22Rv1 (cell line): ENCODE data around the gene GSG1L2.

Source experiments
- CTCF ChIP-seq: fragments of 450-650 bp; IDR thresholded peaks from 2 replicates; pipeline ENCODE4 v1.5.1; 2017; ENCODE audit warnings: mild to moderate bottlenecking
- ZFX ChIP-seq: fragments of 450-650 bp; IDR thresholded peaks from 2 replicates; pipeline ENCODE4 v1.6.1; 2017; ENCODE audit warnings: antibody characterized with exemption, borderline replicate concordance

GRCh38 chr17:9843152-9844010, 21.5 kb upstream of the GSG1L2 start:
- no peak for TF ChIP-seq CTCF
- TF ChIP-seq ZFX = no peak
